MM.1S (cell line): Measurements from ENCODE around the gene SLC25A24.

Experiments
- DNase-seq: peaks from one replicate; pipeline ENCODE4 v3.0.0-alpha.2; 2015
- H2AFZ ChIP-seq: fragments of 300-600 bp; sonication (generic); 2 replicates; pipeline ENCODE4 v1.6.0; 2016; ENCODE audit warnings: antibody characterized with exemption, low read length
- H3F3A ChIP-seq: fragments of 300-600 bp; sonication (generic); 2 replicates; pipeline ENCODE4 v1.6.1; 2016; ENCODE audit warnings: mild to moderate bottlenecking, antibody characterized with exemption, low read length, moderate library complexity, mixed read lengths; ENCODE audit not compliant: insufficient read depth
- H3K27ac ChIP-seq: fragments of 300-600 bp; sonication (generic); 2 replicates; pipeline ENCODE4 v1.5.1; 2016; ENCODE audit warnings: mild to moderate bottlenecking, low read length
- H3K27me3 ChIP-seq: fragments of 300-600 bp; sonication (generic); replicated peaks from 2 replicates; pipeline ENCODE4 v1.6.0; 2016; ENCODE audit warnings: low read length; ENCODE audit not compliant: insufficient read depth
- H3K36me3 ChIP-seq: fragments of 300-600 bp; sonication (generic); replicated peaks from 2 replicates; pipeline ENCODE4 v1.6.1; 2016; ENCODE audit warnings: mild to moderate bottlenecking, low read length, mixed read lengths; ENCODE audit not compliant: insufficient read depth
- H3K4me1 ChIP-seq: fragments of 300-600 bp; sonication (generic); 2 replicates; pipeline ENCODE4 v1.6.1; 2016; ENCODE audit warnings: low read length, mixed read lengths
- H3K4me2 ChIP-seq: fragments of 300-600 bp; sonication (generic); 2 replicates; pipeline ENCODE4 v1.6.0; 2016; ENCODE audit warnings: low read depth, low read length
- H3K4me3 ChIP-seq: fragments of 300-600 bp; sonication (generic); 2 replicates; pipeline ENCODE4 v1.5.1; 2016; ENCODE audit warnings: low read length, mixed read lengths
- H3K79me2 ChIP-seq: fragments of 300-600 bp; sonication (generic); 2 replicates; pipeline ENCODE4 v1.6.1; 2016; ENCODE audit warnings: mixed run types, low read length, mixed read lengths
- H3K9ac ChIP-seq: fragments of 300-600 bp; sonication (generic); 2 replicates; pipeline ENCODE4 v1.6.1; 2016; ENCODE audit warnings: low read length, mixed read lengths
- H3K9me2 ChIP-seq: fragments of 300-600 bp; sonication (generic); replicated peaks from 2 replicates; pipeline ENCODE4 v1.6.1; 2016; ENCODE audit warnings: mild to moderate bottlenecking, low read length, mixed read lengths; ENCODE audit not compliant: insufficient read depth
- H3K9me3 ChIP-seq: fragments of 300-600 bp; sonication (generic); replicated peaks from 2 replicates; pipeline ENCODE4 v1.6.1; 2016; ENCODE audit warnings: mild to moderate bottlenecking, low read length, mixed read lengths; ENCODE audit not compliant: insufficient read depth
- H4K20me1 ChIP-seq: fragments of 300-600 bp; sonication (generic); 2 replicates; pipeline ENCODE4 v1.6.1; 2016; ENCODE audit warnings: mild to moderate bottlenecking, low read length, moderate library complexity, mixed read lengths; ENCODE audit not compliant: insufficient read depth
- EZH2 ChIP-seq: fragments of 300-600 bp; sonication (generic); optimal IDR thresholded peaks from 2 replicates; pipeline ENCODE3; 2017; ENCODE audit warnings: low read depth, mild to moderate bottlenecking, antibody characterized with exemption, low read length, mixed read lengths
- EZH2phosphoT487 ChIP-seq: fragments of 300-600 bp; sonication (generic); IDR thresholded peaks from 2 replicates; pipeline ENCODE4 v1.6.1; 2018; ENCODE audit warnings: antibody characterized with exemption, low read length
- TF ChIP-seq, protein P1 (sequence below): fragments of 300-600 bp; sonication (generic); IDR thresholded peaks from 2 replicates; pipeline ENCODE4 v1.5.1; 2016; ENCODE audit warnings: antibody characterized with exemption, low read length, mixed read lengths

SLC25A24 gene

GRCh38 chr1:108124622-108125311 is 75.4 kb downstream of the SLC25A24 start:
- H3K36me3 ChIP-seq, result no peaks in the 10 kb centered on the region
- H3K9ac ChIP-seq, result no peak overlapping the region
- no peaks in the 10 kb centered on the region for H4K20me1 ChIP-seq
- DNase-seq, result no peak
- no peaks in the 10 kb centered on the region for H3K27me3 ChIP-seq
- H3K27ac ChIP-seq, result no peak overlapping the region
- no peaks in the 10 kb centered on the region for H3K79me2 ChIP-seq
- H2AFZ ChIP-seq, result no peak overlapping the region
- H3K4me1 ChIP-seq, result 0 out of 2 replicates have a peak, but pooled peaks cover 4% of the 10 kb centered on the region
- H3K4me3 ChIP-seq, result no peak overlapping the region
- no peaks in the 10 kb centered on the region for H3K9me2 ChIP-seq
- no peak overlapping the region for H3K4me2 ChIP-seq
- TF ChIP-seq, protein P1, sequence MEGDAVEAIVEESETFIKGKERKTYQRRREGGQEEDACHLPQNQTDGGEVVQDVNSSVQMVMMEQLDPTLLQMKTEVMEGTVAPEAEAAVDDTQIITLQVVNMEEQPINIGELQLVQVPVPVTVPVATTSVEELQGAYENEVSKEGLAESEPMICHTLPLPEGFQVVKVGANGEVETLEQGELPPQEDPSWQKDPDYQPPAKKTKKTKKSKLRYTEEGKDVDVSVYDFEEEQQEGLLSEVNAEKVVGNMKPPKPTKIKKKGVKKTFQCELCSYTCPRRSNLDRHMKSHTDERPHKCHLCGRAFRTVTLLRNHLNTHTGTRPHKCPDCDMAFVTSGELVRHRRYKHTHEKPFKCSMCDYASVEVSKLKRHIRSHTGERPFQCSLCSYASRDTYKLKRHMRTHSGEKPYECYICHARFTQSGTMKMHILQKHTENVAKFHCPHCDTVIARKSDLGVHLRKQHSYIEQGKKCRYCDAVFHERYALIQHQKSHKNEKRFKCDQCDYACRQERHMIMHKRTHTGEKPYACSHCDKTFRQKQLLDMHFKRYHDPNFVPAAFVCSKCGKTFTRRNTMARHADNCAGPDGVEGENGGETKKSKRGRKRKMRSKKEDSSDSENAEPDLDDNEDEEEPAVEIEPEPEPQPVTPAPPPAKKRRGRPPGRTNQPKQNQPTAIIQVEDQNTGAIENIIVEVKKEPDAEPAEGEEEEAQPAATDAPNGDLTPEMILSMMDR, result no peak
- TF ChIP-seq EZH2phosphoT487 (no peak), EZH2 (no peak)
- H3F3A ChIP-seq, result no peaks in the 10 kb centered on the region
- no peaks in the 10 kb centered on the region for H3K9me3 ChIP-seq

- H3K27me3 ChIP-seq, result no peaks in the 10 kb centered on the region
- TF ChIP-seq, protein P1, result no peak
- TF ChIP-seq EZH2 (no peak), EZH2phosphoT487 (no peak)
- no peak overlapping the region for H3K27ac ChIP-seq
- H3K4me2 ChIP-seq, result no peak overlapping the region
- H2AFZ ChIP-seq, result no peak overlapping the region
- H4K20me1 ChIP-seq, result no peaks in the 10 kb centered on the region
- H3K9ac ChIP-seq, result no peak overlapping the region
- no peaks in the 10 kb centered on the region for H3K79me2 ChIP-seq
- DNase-seq, result no peak
- no peaks in the 10 kb centered on the region for H3K9me2 ChIP-seq
- H3K4me1 ChIP-seq, result 0 out of 2 replicates have a peak, but pooled peaks cover 4% of the 10 kb centered on the region
- no peaks in the 10 kb centered on the region for H3K9me3 ChIP-seq
- no peaks in the 10 kb centered on the region for H3F3A ChIP-seq
- no peaks in the 10 kb centered on the region for H3K36me3 ChIP-seq
- no peak overlapping the region for H3K4me3 ChIP-seq
Measured at GRCh38 chr1:108124023-108124422, 76.1 kb downstream of the SLC25A24 start.

DNA sequence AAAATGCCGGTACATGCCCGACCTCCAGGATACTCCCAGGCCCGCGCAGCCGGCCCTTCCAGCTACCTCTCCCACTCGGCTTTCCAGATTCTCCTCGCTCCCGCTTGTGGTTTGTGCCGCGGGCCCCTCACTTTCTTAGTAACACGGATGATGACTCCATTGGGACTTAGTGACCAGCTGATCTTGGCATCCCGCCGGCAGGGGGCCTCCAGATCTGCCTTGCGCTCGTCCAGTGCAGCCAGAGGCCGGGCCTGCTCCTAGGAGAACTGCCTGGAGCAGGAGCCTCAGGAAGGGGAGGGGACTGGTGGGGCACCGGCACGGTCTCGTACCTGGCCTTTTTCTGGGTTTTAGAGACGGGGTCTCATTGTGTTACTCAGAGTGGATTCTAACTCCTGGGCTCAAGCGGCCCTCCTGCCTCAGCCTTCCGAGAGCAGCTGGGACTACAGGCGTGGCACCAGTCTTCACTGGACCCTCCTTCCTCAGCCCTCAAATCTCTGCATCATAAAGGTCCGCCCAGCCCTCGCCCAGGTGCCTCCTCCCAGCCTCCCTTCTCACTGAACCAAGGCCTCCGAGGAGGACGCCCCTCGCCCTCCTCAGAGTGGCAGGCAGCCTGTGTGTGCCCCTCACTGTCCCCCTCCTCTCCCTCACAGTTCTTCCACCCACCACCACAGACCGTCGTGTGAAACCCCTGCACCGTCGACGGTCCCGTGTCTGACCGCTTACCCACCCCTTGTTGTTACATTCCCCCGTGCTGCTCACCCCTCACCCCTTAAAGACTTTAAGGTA is 78.6 kb downstream of the SLC25A24 start:
- H3K27ac ChIP-seq, result no peak overlapping the region
- no peak overlapping the region for H3K9ac ChIP-seq
- H4K20me1 ChIP-seq, result no peaks in the 10 kb centered on the region
- no peaks in the 10 kb centered on the region for H3K27me3 ChIP-seq
- H3K79me2 ChIP-seq, result no peaks in the 10 kb centered on the region
- no peak overlapping the region for H3K4me3 ChIP-seq
- H3K9me3 ChIP-seq, result no peaks in the 10 kb centered on the region
- no peaks in the 10 kb centered on the region for H3K36me3 ChIP-seq
- H3K9me2 ChIP-seq, result no peaks in the 10 kb centered on the region
- H3K4me1 ChIP-seq, result peaks cover 11% of the 10 kb centered on the region; the same call in 1 of the 2 replicates
- no peak for DNase-seq
- no peak overlapping the region for H3K4me2 ChIP-seq
- no peaks in the 10 kb centered on the region for H3F3A ChIP-seq
- TF ChIP-seq EZH2, result no peak
- TF ChIP-seq EZH2phosphoT487, result no peak
- no peak overlapping the region for H2AFZ ChIP-seq
